ENCODE results near the gene PDZRN4. TPM values are rescaled to one million over a fixed set of nuclear protein-coding genes. Genes with fewer than 3 reads are reported as not detected.

PDZRN4 gene
- total RNA-seq, 2 donors from 2014 or later, result not detected

GRCh38 chr12:41193311-41193710 lies 5.2 kb downstream of the PDZRN4 start:
- H3K27ac Mint-ChIP-seq, result no peak overlapping the region
- ATAC-seq (replicated peaks), result no peak
- no peaks in the 10 kb centered on the region for H3K36me3 Mint-ChIP-seq (ENCODE audit: low read depth)
- peaks cover 21% of the 10 kb centered on the region for H3K27me3 Mint-ChIP-seq
- no peaks in the 10 kb centered on the region for H3K4me1 Mint-ChIP-seq
- H3K4me3 Mint-ChIP-seq, result no peak overlapping the region
- no peaks in the 10 kb centered on the region for H3K9me3 Mint-ChIP-seq

DNA sequence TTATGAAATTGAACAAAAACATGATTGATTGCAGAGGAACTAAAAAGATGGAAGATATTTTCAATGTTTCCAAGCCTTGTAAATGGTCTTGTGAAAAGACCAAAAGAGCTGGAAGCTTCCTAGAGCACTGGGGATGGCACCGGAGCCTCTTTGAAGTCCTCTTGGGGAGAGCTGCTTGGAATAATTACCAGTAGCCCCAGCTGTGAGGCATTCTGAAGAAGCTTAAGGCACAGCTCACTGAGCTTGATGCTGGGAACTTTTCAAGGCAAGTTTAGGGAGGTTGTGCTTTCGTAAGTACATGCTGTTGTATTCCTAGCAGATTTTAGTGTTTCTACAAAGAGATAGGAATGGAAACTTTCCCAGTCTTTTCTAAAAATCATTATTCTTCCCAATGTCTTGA lies 13.9 kb downstream of the PDZRN4 start:
- Mint-ChIP-seq H3K4me3 (no peak overlapping the region), H3K4me1 (no peaks in the 10 kb centered on the region), H3K27ac (no peak overlapping the region), H3K9me3 (no peaks in the 10 kb centered on the region), H3K27me3 (peaks cover 4% of the 10 kb centered on the region), H3K36me3 (ENCODE audit: low read depth) (no peaks in the 10 kb centered on the region)
- no peak for ATAC-seq (replicated peaks)

GRCh38 chr12:41205070-41205709 lies 17.1 kb downstream of the PDZRN4 start:
- Mint-ChIP-seq H3K4me3 (peak overlapping the region; percentile 2), H3K9me3 (no peaks in the 10 kb centered on the region), H3K36me3 (ENCODE audit: low read depth) (no peaks in the 10 kb centered on the region), H3K27ac (no peak overlapping the region), H3K27me3 (peaks cover 4% of the 10 kb centered on the region), H3K4me1 (no peaks in the 10 kb centered on the region)
- ATAC-seq (replicated peaks), result no peak

GRCh38 chr12:41206298-41206697 lies 18.2 kb downstream of the PDZRN4 start:
- Mint-ChIP-seq H3K9me3 (no peaks in the 10 kb centered on the region), H3K36me3 (ENCODE audit: low read depth) (no peaks in the 10 kb centered on the region), H3K27me3 (no peaks in the 10 kb centered on the region), H3K4me3 (no peak overlapping the region), H3K4me1 (no peaks in the 10 kb centered on the region), H3K27ac (no peak overlapping the region)
- no peak for ATAC-seq (replicated peaks)

GRCh38 chr12:41211448-41211847 lies 23.3 kb downstream of the PDZRN4 start:
- no peaks in the 10 kb centered on the region for H3K36me3 Mint-ChIP-seq (ENCODE audit: low read depth)
- ATAC-seq (replicated peaks), result no peak
- no peaks in the 10 kb centered on the region for H3K4me1 Mint-ChIP-seq
- no peaks in the 10 kb centered on the region for H3K9me3 Mint-ChIP-seq
- H3K27ac Mint-ChIP-seq, result no peak overlapping the region
- no peak overlapping the region for H3K4me3 Mint-ChIP-seq
- peaks cover 4% of the 10 kb centered on the region for H3K27me3 Mint-ChIP-seq

DNA sequence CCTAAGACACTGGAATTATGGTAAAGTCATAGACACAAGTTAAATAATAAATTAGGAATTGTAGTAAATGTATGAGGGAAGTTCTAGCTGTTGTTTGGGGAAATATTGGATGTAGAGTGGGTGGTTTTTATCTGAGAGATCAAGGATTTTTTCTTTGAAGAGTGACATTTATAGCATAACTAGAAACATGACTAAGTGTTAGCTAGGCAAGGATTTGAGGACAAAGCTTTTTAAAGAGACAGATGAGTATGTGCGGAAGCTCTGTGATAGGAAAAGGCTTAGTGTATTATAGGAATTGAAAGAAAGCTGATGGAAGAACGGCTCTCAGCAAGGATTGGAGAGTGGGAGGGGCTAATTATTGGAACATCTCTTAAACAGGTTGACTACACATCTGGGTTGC lies 24.5 kb downstream of the PDZRN4 start:
- ATAC-seq (replicated peaks), result no peak
- Mint-ChIP-seq H3K4me1 (no peaks in the 10 kb centered on the region), H3K27me3 (peaks cover 4% of the 10 kb centered on the region), H3K36me3 (ENCODE audit: low read depth) (no peaks in the 10 kb centered on the region), H3K4me3 (no peak overlapping the region), H3K9me3 (no peaks in the 10 kb centered on the region), H3K27ac (no peak overlapping the region)

DNA sequence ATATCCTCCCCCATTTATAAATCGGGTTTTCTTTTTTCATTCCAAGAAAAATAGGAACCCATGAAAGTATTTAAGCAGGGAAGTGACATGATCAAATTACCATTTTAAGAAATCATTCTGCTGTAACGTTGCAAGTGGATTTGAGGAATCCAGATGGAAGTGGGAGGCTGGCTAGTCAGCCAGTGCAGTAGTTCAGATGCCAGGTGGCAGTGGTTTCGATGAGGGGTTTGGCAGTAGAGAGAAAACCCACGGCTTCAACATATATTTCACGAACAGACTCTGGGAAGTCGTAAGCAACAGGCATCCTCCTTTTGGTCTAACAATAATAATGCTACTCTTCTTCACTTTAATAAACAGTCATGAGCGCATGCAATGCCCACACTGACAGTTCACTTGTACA lies 25.0 kb downstream of the PDZRN4 start:
- Mint-ChIP-seq H3K27me3 (peaks cover 4% of the 10 kb centered on the region), H3K36me3 (ENCODE audit: low read depth) (no peaks in the 10 kb centered on the region), H3K27ac (no peak overlapping the region), H3K9me3 (no peaks in the 10 kb centered on the region), H3K4me3 (no peak overlapping the region), H3K4me1 (no peaks in the 10 kb centered on the region)
- no peak for ATAC-seq (replicated peaks)

DNA sequence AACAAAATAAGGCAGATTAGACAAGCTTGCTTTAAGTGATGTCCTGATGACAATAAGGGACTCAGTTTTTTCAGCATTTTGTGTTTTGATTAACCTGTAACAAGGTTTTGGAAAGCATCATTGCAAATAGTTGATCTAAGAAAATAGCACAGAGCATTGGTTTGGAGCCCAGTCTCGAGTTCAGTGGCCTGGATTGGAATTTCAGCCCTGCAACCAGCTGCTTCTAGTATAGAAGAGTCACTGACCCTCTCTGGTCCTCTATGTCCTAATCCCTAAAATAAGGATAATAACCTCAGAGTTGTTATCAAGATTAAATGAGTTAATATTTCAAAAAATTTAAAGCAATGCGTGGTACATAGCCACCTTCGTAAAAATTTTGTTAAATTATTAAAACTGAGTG lies 25.5 kb downstream of the PDZRN4 start:
- ATAC-seq (replicated peaks), result no peak
- Mint-ChIP-seq H3K4me3 (no peak overlapping the region), H3K9me3 (no peaks in the 10 kb centered on the region), H3K27ac (no peak overlapping the region), H3K4me1 (no peaks in the 10 kb centered on the region), H3K36me3 (ENCODE audit: low read depth) (no peaks in the 10 kb centered on the region), H3K27me3 (peaks cover 4% of the 10 kb centered on the region)

GRCh38 chr12:41217727-41218126 lies 29.6 kb downstream of the PDZRN4 start:
- no peak overlapping the region for H3K4me3 Mint-ChIP-seq
- no peaks in the 10 kb centered on the region for H3K4me1 Mint-ChIP-seq
- peaks cover 2% of the 10 kb centered on the region for H3K27me3 Mint-ChIP-seq
- no peaks in the 10 kb centered on the region for H3K9me3 Mint-ChIP-seq
- no peak for ATAC-seq (replicated peaks)
- no peaks in the 10 kb centered on the region for H3K36me3 Mint-ChIP-seq (ENCODE audit: low read depth)
- no peak overlapping the region for H3K27ac Mint-ChIP-seq

DNA sequence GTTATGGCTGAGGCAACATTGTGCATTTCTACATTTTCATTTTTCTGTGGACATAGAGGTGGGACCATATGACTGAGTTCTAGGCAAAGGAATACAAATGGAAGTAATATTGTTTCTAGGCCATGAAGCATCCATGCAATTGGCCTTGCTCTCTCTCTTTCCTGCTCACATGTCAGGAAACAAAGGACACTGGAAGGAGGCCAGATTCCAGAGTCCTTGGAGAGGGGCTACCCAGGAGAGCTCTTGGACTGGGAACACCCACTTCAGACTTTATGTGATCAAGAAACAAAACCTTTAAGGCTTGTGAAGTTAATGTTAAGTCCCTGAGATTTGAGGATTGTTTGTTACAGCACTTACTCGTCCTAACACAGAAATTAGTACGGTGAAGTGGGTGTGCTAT lies 32.8 kb downstream of the PDZRN4 start:
- no peaks in the 10 kb centered on the region for H3K9me3 Mint-ChIP-seq
- H3K4me1 Mint-ChIP-seq, result no peaks in the 10 kb centered on the region
- no peaks in the 10 kb centered on the region for H3K27me3 Mint-ChIP-seq
- ATAC-seq (replicated peaks), result no peak
- H3K4me3 Mint-ChIP-seq, result no peak overlapping the region
- no peak overlapping the region for H3K27ac Mint-ChIP-seq
- no peaks in the 10 kb centered on the region for H3K36me3 Mint-ChIP-seq (ENCODE audit: low read depth)

DNA sequence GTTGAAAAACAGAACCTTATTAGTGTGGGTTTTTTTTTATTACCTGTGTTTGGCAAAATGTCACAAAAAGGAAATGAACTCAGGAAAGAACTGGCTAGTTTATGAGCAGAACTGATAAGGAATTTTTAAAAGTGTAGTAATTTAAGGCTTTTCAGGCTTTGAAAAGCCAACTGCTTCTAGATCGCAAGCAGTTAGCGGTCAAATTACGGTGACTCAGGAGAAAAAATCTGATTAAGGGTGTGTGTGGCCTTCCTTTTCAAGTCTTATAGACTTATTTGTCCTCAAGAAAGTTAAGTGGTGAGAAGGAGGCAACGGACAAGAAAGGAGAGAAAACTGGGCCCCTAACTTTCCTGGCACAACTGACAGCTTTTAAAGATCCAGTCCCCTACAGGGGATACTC lies 33.4 kb downstream of the PDZRN4 start:
- Mint-ChIP-seq H3K36me3 (ENCODE audit: low read depth) (no peaks in the 10 kb centered on the region), H3K27ac (no peak overlapping the region), H3K9me3 (no peaks in the 10 kb centered on the region), H3K4me1 (no peaks in the 10 kb centered on the region), H3K4me3 (no peak overlapping the region), H3K27me3 (no peaks in the 10 kb centered on the region)
- no peak for ATAC-seq (replicated peaks)

- no peak for ATAC-seq (replicated peaks)
- no peak overlapping the region for H3K4me3 Mint-ChIP-seq
- H3K27ac Mint-ChIP-seq, result no peak overlapping the region
- no peaks in the 10 kb centered on the region for H3K36me3 Mint-ChIP-seq (ENCODE audit: low read depth)
- H3K9me3 Mint-ChIP-seq, result no peaks in the 10 kb centered on the region
- H3K4me1 Mint-ChIP-seq, result no peaks in the 10 kb centered on the region
- no peaks in the 10 kb centered on the region for H3K27me3 Mint-ChIP-seq
Observed at GRCh38 chr12:41223600-41223999, 35.5 kb downstream of the PDZRN4 start.

- Mint-ChIP-seq H3K9me3 (no peaks in the 10 kb centered on the region), H3K27ac (no peak overlapping the region), H3K4me1 (no peaks in the 10 kb centered on the region), H3K4me3 (no peak overlapping the region), H3K27me3 (no peaks in the 10 kb centered on the region), H3K36me3 (ENCODE audit: low read depth) (no peaks in the 10 kb centered on the region)
- no peak for ATAC-seq (replicated peaks)
Observed at GRCh38 chr12:41224066-41224465, 35.9 kb downstream of the PDZRN4 start.

DNA sequence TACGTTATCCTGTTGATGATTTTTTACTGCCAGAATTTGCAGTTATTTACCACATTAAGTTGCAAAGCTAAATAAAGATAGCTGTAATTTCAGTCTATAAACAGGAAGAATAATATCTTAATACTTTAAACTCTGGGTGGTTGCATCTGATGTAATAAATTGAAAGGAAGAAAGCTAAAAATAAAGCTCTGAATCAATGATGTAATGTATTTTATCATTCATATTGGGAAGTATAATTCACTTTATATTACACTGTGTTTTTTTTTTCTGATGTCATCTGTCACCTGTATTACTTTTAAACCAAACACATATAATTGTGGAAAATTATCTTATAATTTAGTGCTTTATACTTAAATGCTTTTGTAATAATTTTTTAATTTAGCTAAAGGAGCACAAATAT lies 37.1 kb downstream of the PDZRN4 start:
- Mint-ChIP-seq H3K27me3 (no peaks in the 10 kb centered on the region), H3K4me3 (no peak overlapping the region), H3K9me3 (no peaks in the 10 kb centered on the region), H3K4me1 (no peaks in the 10 kb centered on the region), H3K36me3 (ENCODE audit: low read depth) (no peaks in the 10 kb centered on the region), H3K27ac (no peak overlapping the region)
- no peak for ATAC-seq (replicated peaks)

DNA sequence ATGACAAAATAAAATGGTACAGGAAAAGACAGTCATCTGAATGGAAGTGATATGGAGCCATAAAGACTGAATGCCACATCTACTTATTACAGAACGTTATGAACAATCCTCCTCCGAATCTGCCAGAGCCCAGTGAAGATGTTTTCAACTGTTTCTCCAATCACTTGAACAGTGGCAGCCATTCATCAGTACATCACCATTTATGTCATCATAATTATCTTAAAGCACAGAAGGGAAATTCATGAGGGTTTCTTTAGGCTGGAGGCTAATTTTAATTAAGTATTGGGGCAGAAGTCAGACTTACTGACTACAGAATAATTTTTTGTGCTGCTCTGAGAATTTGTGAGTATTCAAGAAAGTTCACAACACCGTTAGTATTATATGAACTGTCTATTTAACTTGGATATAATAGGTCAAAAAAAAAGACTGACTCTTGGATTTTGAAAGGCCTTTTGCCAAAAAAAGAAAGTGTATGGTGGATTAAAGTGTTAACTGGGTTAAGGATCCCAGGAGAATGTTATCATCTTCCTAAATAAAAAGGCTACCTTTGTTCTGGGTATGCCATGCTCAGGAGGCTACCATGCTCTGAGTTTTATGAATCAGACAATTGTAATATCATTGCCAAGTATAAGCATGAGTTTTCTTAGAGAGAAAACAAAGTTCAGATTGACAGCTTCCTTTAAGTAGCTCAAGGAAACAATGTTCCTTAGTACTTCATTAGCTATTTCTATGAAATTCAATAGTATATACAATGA lies 40.1 kb downstream of the PDZRN4 start:
- H3K27me3 Mint-ChIP-seq, result no peaks in the 10 kb centered on the region
- no peak for ATAC-seq (replicated peaks)
- no peaks in the 10 kb centered on the region for H3K4me1 Mint-ChIP-seq
- H3K36me3 Mint-ChIP-seq (ENCODE audit: low read depth), result no peaks in the 10 kb centered on the region
- H3K9me3 Mint-ChIP-seq, result no peaks in the 10 kb centered on the region
- H3K27ac Mint-ChIP-seq, result no peak overlapping the region
- H3K4me3 Mint-ChIP-seq, result no peak overlapping the region
